Transverse colon (tissue), 4 donors: ENCODE measurements around the gene MCM3AP. TPM values are rescaled to one million over a fixed set of nuclear protein-coding genes. Genes with fewer than 3 reads are reported as not detected.

Experiments
- DNase-seq: peaks from one replicate; pipeline ENCODE4 v3.0.0-alpha.2; 2019
- H3K27ac ChIP-seq, 4 donors: fragments of 200-600 bp; sonication (generic); 2 replicates each; pipeline ENCODE4 v1.5.1; 2016 to 2018; ENCODE audit warnings: inconsistent platforms in 4 of 4
- H3K27me3 ChIP-seq: fragments of 200-600 bp; sonication (generic); 2 replicates; pipeline ENCODE4 v1.5.1; 2017; ENCODE audit warnings: inconsistent platforms
- H3K36me3 ChIP-seq, 4 donors: fragments of 200-600 bp; sonication (generic); 2 replicates each; pipeline ENCODE4 v1.5.1; 2017 to 2019; ENCODE audit warnings: inconsistent platforms in 4 of 4
- H3K4me1 ChIP-seq, 4 donors: fragments of 200-600 bp; sonication (generic); 2 replicates each; pipeline ENCODE4 v1.5.1; 2017 to 2020; ENCODE audit warnings: inconsistent platforms in 4 of 4
- H3K4me3 ChIP-seq, 4 donors: fragments of 200-600 bp; sonication (generic); 1 replicate in 1 of 4; 2 replicates in 3 of 4; pipeline versions ENCODE4 v1.5.1 to v1.6.1; 2017 to 2019; ENCODE audit warnings: inconsistent platforms in 4 of 4
- H3K9me3 ChIP-seq, 2 donors: fragments of 200-600 bp; sonication (generic); 2 replicates each; pipeline ENCODE4 v1.5.1; 2017 to 2019; ENCODE audit warnings: inconsistent platforms in 2 of 2
- CTCF ChIP-seq, 5 experiments: fragments of 200-600 bp in 3 of 5; fragments of 450-650 bp in 2 of 5; sonication (generic) in 3 of 5; IDR thresholded peaks; 1 replicate in 2 of 5; 2 replicates in 3 of 5; pipeline ENCODE4 v1.5.1; 2016 to 2017; ENCODE audit warnings: antibody characterized with exemption in 5 of 5, inconsistent platforms in 3 of 5, mild to moderate bottlenecking in 2 of 5, moderate library complexity in 1 of 5
- EP300 ChIP-seq: sonication (generic); formaldehyde crosslinking; IDR thresholded peaks from one replicate; pipeline ENCODE4 v1.6.1; 2017; ENCODE audit warnings: antibody characterized with exemption, low read depth
- POLR2A ChIP-seq: fragments of 450-650 bp; IDR thresholded peaks from one replicate; pipeline ENCODE4 v1.6.1; 2016; ENCODE audit warnings: antibody characterized with exemption, mild to moderate bottlenecking, moderate library complexity
- POLR2AphosphoS5 ChIP-seq, 3 donors: sonication (generic); formaldehyde crosslinking; IDR thresholded peaks; one replicate each; pipeline ENCODE4 v1.6.1; 2016; ENCODE audit warnings: antibody characterized with exemption in 3 of 3
- WGBS, 2 donors: methylation state at CpG; one replicate each; pipeline ENCODE4 v1.1.5; 2018; ENCODE audit warnings: low coverage in 1 of 2; 5-methylcytosine and 5-hydroxymethylcytosine counted together
- in situ Hi-C, 4 donors: fragments of 200-750 bp; cut with MboI; loops; one replicate each; pipeline versions ENCODE4 v1.15.0 to v1.15.1; 2017; ENCODE audit warnings: low sequenced_read_pairs in 3 of 4, low pct_ligation_motif_present in 1 of 4, low pct_unique_long_range_greater_than_20kb in 1 of 4
- intact Hi-C: fragments of 100-400 bp; cut with DNase I; formaldehyde crosslinking; loops from one replicate; pipeline ENCODE4 v1.15.1; 2023; ENCODE audit warnings: low total_unique reads
- total RNA-seq, 4 donors: library from RNA; depleted of rRNA; stranded (reverse); fragments of >200 nt; gene quantifications; one replicate each; pipeline ENCODE4 v1.1.0, GENCODE V29; 2016

The MCM3AP gene
- total RNA-seq, 4 donors from 2014 or later, result 87.4 to 348 (median 108) TPM

GRCh38 chr21:46266946-46267345, 18.5 kb downstream of the MCM3AP start:
- peaks cover 0 to 65% (median 31%) of the 10 kb centered on the region in 4 donors for H3K36me3 ChIP-seq

GRCh38 chr21:46265736-46266525, 19.5 kb downstream of the MCM3AP start:
- peaks cover 0 to 64% (median 31%) of the 10 kb centered on the region in 4 donors for H3K36me3 ChIP-seq
- in situ Hi-C loops, result no loop called here
- 40 to 88% methylated on average over 1 to 26 of the region's 26 CpGs for WGBS, 2 donors

More at GRCh38 chr21:46266946-46267345, 18.5 kb downstream of the MCM3AP start:
- no peaks in the 10 kb centered on the region for H3K9me3 ChIP-seq
- H3K4me3 ChIP-seq, result no peak overlapping the region
- TF ChIP-seq EP300 (no peak), POLR2A (no peak), POLR2AphosphoS5 (IDR thresholded peaks at IDR 0.05) (no peak), CTCF (IDR thresholded peaks at IDR 0.05) (no peak)
- H3K4me1 ChIP-seq, result no peaks in the 10 kb centered on the region
- H3K27ac ChIP-seq, result no peak overlapping the region
- in situ Hi-C loops (no loop called here), intact Hi-C loops (no loop called here)
- DNase-seq, result no peak
- 94 to 100% methylated on average over 4 to 19 of the region's 19 CpGs for WGBS, 2 donors
- H3K27me3 ChIP-seq, result no peaks in the 10 kb centered on the region

GRCh38 chr21:46264690-46265144, 20.7 kb downstream of the MCM3AP start:
- 92% methylated on average over 13 of the region's 13 CpGs; no CpG with 5 or more reads in 1 of the 2 donors for WGBS, 2 donors
- in situ Hi-C loops (no loop called here), intact Hi-C loops (no loop called here)
- Histone ChIP-seq H3K4me3 (no peak overlapping the region), H3K36me3 (peaks cover 0 to 64% (median 32%) of the 10 kb centered on the region in 4 donors), H3K9me3 (no peaks in the 10 kb centered on the region), H3K27ac (no peak overlapping the region), H3K4me1 (no peaks in the 10 kb centered on the region), H3K27me3 (no peaks in the 10 kb centered on the region)
- DNase-seq, result no peak
- TF ChIP-seq POLR2A, result no peak
- no peak for TF ChIP-seq POLR2AphosphoS5 (IDR thresholded peaks at IDR 0.05)
- no peak for TF ChIP-seq CTCF (IDR thresholded peaks at IDR 0.05)
- no peak for TF ChIP-seq EP300

More at GRCh38 chr21:46265736-46266525, 19.5 kb downstream of the MCM3AP start:
- no peak for DNase-seq
- TF ChIP-seq POLR2AphosphoS5 (IDR thresholded peaks at IDR 0.05), result no peak
- no peak for TF ChIP-seq POLR2A
- TF ChIP-seq CTCF (IDR thresholded peaks at IDR 0.05), result no peak
- no peak for TF ChIP-seq EP300
- H3K9me3 ChIP-seq, result no peaks in the 10 kb centered on the region
- H3K4me3 ChIP-seq, result no peak overlapping the region
- no peak overlapping the region for H3K27ac ChIP-seq
- intact Hi-C loops, result no loop called here
- no peaks in the 10 kb centered on the region for H3K27me3 ChIP-seq
- H3K4me1 ChIP-seq, result no peaks in the 10 kb centered on the region

GRCh38 chr21:46264046-46264689, 21.2 kb downstream of the MCM3AP start:
- WGBS, 2 donors, result 93% methylated on average over 22 of the region's 22 CpGs; no CpG with 5 or more reads in 1 of the 2 donors

More at GRCh38 chr21:46264046-46264689, 21.2 kb downstream of the MCM3AP start:
- no peak for DNase-seq
- in situ Hi-C loops (no loop called here), intact Hi-C loops (no loop called here)
- Histone ChIP-seq H3K9me3 (no peaks in the 10 kb centered on the region), H3K36me3 (peaks cover 0 to 64% (median 33%) of the 10 kb centered on the region in 4 donors), H3K4me1 (no peaks in the 10 kb centered on the region), H3K4me3 (no peak overlapping the region), H3K27me3 (no peaks in the 10 kb centered on the region), H3K27ac (no peak overlapping the region)
- TF ChIP-seq POLR2AphosphoS5 (IDR thresholded peaks at IDR 0.05), result no peak
- TF ChIP-seq CTCF (IDR thresholded peaks at IDR 0.05), result no peak
- no peak for TF ChIP-seq EP300
- TF ChIP-seq POLR2A, result no peak
